Retinal pigment epithelial cell (primary cell): Measurements from ENCODE around the gene COL6A2.
A peak's percentile ranks its signal among the peaks of the same experiment; 100 is the strongest.

ENCODE experiments used
- DNase-seq: peaks from one replicate; pipeline ENCODE4 v3.0.0-alpha.2; 2010; ENCODE audit warnings: low read depth
- H3K4me3 ChIP-seq: 2 replicates; pipeline ENCODE4 v1.5.1; 2011; ENCODE audit warnings: mild to moderate bottlenecking, low read length, control low read depth, moderate library complexity
- TF ChIP-seq, protein P1 (sequence below): conservative IDR thresholded peaks from 2 replicates; pipeline ENCODE4 v1.5.1; 2011; ENCODE audit warnings: low read depth, low read length, control low read depth, inconsistent platforms

COL6A2 gene

DNA sequence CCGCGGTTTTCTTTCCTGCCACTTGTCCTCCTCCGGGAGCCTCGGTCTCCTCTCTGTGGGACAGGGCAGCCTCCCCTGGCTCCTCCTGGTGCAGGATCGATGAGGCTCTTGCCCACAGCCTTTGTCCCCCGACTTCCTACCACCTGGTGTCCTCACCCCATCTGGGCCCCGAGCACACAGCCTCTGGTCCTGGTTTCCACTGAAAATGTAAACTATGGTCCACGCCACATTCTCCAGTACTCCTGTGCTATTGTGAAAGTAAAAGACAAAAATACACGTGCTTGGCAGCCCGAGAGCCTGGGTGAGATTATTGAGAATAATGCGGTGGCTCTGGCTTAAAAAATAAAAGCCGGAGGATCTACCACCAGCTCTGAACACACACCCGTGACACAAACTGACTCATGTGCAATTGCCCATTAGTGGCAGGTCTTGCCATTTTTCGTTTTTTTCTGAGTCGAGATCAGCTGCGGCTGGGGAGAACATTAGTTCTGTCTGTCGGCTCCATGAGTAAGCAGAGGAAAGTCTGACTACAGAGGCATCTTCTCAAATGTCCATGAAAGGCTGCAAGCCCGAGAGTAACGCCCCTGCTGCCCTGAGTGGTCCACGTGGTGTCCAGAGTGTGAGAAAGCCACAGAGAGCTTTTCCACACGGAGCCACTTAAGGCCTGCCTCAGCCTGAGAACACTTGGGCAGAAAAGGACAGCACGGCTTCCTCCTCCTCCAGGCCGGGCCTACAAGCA lies 5.7 kb upstream of the COL6A2 start:
- TF ChIP-seq, protein P1, sequence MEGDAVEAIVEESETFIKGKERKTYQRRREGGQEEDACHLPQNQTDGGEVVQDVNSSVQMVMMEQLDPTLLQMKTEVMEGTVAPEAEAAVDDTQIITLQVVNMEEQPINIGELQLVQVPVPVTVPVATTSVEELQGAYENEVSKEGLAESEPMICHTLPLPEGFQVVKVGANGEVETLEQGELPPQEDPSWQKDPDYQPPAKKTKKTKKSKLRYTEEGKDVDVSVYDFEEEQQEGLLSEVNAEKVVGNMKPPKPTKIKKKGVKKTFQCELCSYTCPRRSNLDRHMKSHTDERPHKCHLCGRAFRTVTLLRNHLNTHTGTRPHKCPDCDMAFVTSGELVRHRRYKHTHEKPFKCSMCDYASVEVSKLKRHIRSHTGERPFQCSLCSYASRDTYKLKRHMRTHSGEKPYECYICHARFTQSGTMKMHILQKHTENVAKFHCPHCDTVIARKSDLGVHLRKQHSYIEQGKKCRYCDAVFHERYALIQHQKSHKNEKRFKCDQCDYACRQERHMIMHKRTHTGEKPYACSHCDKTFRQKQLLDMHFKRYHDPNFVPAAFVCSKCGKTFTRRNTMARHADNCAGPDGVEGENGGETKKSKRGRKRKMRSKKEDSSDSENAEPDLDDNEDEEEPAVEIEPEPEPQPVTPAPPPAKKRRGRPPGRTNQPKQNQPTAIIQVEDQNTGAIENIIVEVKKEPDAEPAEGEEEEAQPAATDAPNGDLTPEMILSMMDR: no peak
- H3K4me3 ChIP-seq: no peak overlapping the region
- DNase-seq: peak; percentile 7

DNA sequence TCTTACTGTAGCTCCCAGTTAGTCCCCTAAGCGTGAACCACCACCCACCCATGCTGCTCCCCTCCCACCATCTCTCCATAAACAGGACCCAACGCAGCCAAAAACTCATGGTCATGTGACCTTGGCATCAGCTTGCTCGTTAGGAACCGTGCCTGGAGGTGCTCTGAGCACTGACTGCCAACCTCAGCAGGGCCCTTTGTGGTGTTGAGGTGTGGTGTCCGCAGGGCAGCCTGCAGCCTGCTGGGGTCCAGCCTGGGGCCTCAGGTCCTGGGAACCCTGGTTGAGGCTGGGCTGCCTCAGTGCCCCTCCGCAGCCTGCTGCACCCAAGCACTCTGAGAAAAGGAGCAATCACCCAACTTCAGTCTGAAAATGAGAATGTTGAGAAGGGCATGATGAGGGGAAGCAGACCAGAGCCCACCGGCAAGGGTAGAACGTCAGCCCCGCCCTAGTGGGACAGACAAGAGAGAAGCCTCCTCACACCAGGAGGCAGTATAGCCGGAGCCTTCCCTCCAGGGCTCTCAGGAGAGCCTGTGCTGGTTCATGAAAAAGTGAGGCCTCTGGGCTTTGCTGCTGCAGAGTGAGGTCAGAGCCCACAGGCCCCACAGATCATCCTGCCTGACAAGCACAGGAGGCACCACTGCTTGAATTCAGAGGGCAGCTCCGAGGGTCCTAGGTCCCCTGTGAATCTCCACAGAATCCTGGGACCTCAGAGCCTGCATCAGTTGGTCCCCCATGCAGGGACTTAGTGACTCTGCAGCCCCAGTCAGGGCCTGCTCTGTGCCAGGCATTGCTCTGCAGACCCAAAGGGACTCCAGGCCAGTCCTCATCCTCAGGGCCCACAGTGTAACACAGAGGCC lies 4.9 kb upstream of the COL6A2 start:
- H3K4me3 ChIP-seq: no peak overlapping the region
- TF ChIP-seq, protein P1: no peak
- DNase-seq: no peak

DNA sequence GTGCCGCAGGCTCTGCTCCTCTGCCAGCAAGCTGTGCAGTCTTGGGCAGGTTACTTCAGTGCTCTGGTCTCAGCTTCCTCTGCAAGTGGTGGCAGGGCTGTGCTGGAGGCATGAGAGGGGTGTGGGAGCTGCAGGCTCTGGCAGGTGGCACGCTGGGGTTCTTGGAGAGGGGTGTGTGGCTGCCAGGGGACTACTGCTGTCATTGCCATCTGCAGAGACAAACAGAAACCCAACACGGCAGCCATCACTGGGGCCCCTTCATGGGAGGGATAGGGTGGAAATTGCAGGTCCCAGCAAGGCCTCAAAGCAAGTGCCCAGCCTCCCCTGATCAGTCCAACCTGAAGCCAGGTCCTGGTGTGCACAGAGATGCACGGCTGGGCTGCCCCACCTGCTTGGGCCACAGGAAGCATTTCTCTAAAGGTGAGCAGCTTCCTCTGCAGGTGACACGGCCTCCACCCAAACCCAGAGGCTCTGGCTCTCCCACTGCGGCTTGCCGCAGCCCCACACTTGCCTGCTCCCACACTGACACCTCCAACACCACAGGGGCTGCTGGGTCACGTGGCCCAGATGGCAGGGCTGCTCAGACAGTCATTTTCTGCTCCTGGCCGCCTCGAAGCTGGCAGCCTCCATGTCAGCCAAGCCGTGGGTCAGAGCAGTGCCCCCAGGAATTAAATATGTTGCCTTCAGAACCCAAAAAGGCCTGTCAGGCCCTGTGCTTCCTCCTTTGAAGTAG lies 4.1 kb upstream of the COL6A2 start:
- no peak overlapping the region for H3K4me3 ChIP-seq
- TF ChIP-seq, protein P1: no peak
- no peak for DNase-seq

DNA sequence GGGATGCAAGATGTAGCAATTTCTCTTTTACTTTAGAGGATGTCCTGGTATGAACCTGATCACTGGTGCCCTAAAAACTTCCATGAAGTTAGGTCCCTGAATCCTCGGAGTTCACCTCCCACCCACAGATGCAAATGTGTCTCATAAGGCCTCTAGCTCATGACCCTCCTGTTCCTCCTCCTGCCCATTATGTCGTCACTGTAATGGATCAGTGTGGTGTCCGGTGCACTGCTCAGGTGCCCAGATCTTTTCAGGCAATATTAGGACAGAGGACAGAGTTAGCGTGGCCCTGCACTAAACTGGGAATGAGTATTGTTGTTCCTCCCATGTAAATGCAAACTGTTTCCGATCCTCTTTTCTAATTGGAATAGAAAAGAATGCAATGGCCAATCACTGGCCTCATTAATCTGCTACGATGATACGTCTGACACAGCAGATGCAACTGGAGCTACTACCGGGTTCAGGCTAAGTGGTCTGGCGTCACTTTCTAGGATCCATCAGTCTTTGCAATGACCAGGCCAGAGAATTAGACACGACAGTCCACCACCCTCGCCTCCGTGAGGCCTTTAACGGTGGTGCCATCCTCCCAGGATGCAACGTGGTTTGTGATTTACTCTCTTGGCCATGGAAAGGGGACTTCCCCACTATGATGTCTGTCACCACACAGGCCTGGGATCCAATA lies 3.4 kb upstream of the COL6A2 start:
- DNase-seq: no peak
- TF ChIP-seq, protein P1: no peak
- H3K4me3 ChIP-seq: no peak overlapping the region

DNA sequence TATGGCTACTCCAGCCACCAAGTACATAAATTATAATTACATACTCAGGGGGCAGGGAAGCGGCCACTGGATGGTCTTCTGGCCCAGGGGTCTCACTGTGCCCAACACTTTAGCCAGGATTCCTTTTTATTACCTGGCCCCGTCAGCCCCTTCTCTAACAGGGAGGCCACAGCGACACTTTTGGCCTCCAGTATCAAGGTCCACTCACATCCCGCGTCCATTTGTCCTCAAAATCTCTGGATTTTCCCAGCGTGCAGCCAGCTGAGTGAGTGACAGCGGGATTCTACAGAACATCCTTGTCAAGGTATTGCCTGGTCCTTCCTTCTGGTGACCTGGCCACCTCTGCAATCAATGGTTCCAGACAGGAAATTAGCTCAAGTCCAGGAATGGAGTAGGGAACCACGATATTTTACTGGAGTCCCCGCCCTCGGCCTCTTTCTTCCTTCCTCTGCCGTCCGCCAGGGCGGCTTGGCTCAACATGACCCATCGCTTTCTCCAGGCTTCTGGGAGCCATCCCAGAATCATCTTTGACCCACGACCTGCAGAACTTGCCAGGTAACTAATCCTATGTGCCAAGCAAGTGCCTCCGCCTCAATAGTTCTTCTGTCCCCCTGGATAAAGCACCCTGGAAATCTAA lies 2.7 kb upstream of the COL6A2 start:
- TF ChIP-seq, protein P1: no peak
- DNase-seq: no peak
- no peak overlapping the region for H3K4me3 ChIP-seq
